ENCODE measurements around the gene ADGRG4.
"Not testable (repeated sequence)": the region's sequence is repeated elsewhere in the genome, so short reads cannot be mapped to it uniquely, and the experiment has no call there.

ADGRG4 gene

GRCh38 chrX:136380010-136380769 is 79.4 kb downstream of the ADGRG4 start:
- FAIRE-seq (peak; percentile 33), DNase-seq (ENCODE audit: extremely low spot score, insufficient read length, low read depth) (no peak)

- FAIRE-seq: no peak
- no peak for DNase-seq (ENCODE audit: extremely low spot score, insufficient read length, low read depth)
These were observed 85.4 kb downstream of the ADGRG4 start for GRCh38 chrX:136386173-136386572.

GRCh38 chrX:136386826-136387225 is 86.1 kb downstream of the ADGRG4 start:
- FAIRE-seq (no peak), DNase-seq (ENCODE audit: extremely low spot score, insufficient read length, low read depth) (no peak)

- no peak for DNase-seq (ENCODE audit: extremely low spot score, insufficient read length, low read depth)
- no peak for FAIRE-seq
These were observed 87.3 kb downstream of the ADGRG4 start for GRCh38 chrX:136387951-136388502.

- DNase-seq (ENCODE audit: extremely low spot score, insufficient read length, low read depth): no peak
- FAIRE-seq: no peak
These were observed 90.2 kb downstream of the ADGRG4 start for GRCh38 chrX:136390921-136391320.

GRCh38 chrX:136395271-136395670 is 94.5 kb downstream of the ADGRG4 start:
- FAIRE-seq (no peak), DNase-seq (ENCODE audit: extremely low spot score, insufficient read length, low read depth) (no peak)

GRCh38 chrX:136397001-136397400 is 96.2 kb downstream of the ADGRG4 start:
- FAIRE-seq: no peak
- no peak for DNase-seq (ENCODE audit: extremely low spot score, insufficient read length, low read depth)

GRCh38 chrX:136405126-136405525 is 104.4 kb downstream of the ADGRG4 start:
- no peak for FAIRE-seq

GRCh38 chrX:136417806-136418205 is 117.0 kb downstream of the ADGRG4 start:
- FAIRE-seq (peak; percentile 64), DNase-seq (ENCODE audit: extremely low spot score, insufficient read length, low read depth) (no peak)

More at GRCh38 chrX:136405126-136405525, 104.4 kb downstream of the ADGRG4 start:
- no peak for DNase-seq (ENCODE audit: extremely low spot score, insufficient read length, low read depth)

- FAIRE-seq (no peak), DNase-seq (ENCODE audit: extremely low spot score, insufficient read length, low read depth) (no peak)
These were observed 120.6 kb downstream of the ADGRG4 start for GRCh38 chrX:136421338-136421737.

- no peak for FAIRE-seq
These were observed 123.0 kb downstream of the ADGRG4 start for GRCh38 chrX:136423724-136424123.

GRCh38 chrX:136425996-136426395 is 125.2 kb downstream of the ADGRG4 start:
- FAIRE-seq (no peak), DNase-seq (ENCODE audit: extremely low spot score, insufficient read length, low read depth) (no peak)

More at GRCh38 chrX:136423724-136424123, 123.0 kb downstream of the ADGRG4 start:
- DNase-seq (ENCODE audit: extremely low spot score, insufficient read length, low read depth): no peak

- no peak for DNase-seq (ENCODE audit: extremely low spot score, insufficient read length, low read depth)
- FAIRE-seq: no peak
These were observed 130.9 kb downstream of the ADGRG4 start for GRCh38 chrX:136431625-136432024.

GRCh38 chrX:136437774-136438173 is 137.0 kb downstream of the ADGRG4 start:
- FAIRE-seq: no peak

GRCh38 chrX:136438192-136438591 is 137.4 kb downstream of the ADGRG4 start:
- FAIRE-seq (no peak), DNase-seq (ENCODE audit: extremely low spot score, insufficient read length, low read depth) (no peak)

More at GRCh38 chrX:136437774-136438173, 137.0 kb downstream of the ADGRG4 start:
- DNase-seq (ENCODE audit: extremely low spot score, insufficient read length, low read depth): no peak

- not testable (repeated sequence) for DNase-seq (ENCODE audit: extremely low spot score, insufficient read length, low read depth); FAIRE-seq
These were observed 144.9 kb downstream of the ADGRG4 start for GRCh38 chrX:136445674-136446073.

- DNase-seq (ENCODE audit: extremely low spot score, insufficient read length, low read depth) (no peak), FAIRE-seq (no peak)
These were observed 145.4 kb downstream of the ADGRG4 start for GRCh38 chrX:136446208-136446607.

- FAIRE-seq (no peak), DNase-seq (ENCODE audit: extremely low spot score, insufficient read length, low read depth) (no peak)
These were observed 146.5 kb downstream of the ADGRG4 start for GRCh38 chrX:136447308-136447707.

GRCh38 chrX:136447968-136448367 is 147.2 kb downstream of the ADGRG4 start:
- no peak for DNase-seq (ENCODE audit: extremely low spot score, insufficient read length, low read depth)
- FAIRE-seq: no peak

GRCh38 chrX:136450050-136450830 is 149.5 kb downstream of the ADGRG4 start:
- FAIRE-seq: no peak
- DNase-seq (ENCODE audit: extremely low spot score, insufficient read length, low read depth): no peak

- FAIRE-seq: no peak
These were observed 151.9 kb downstream of the ADGRG4 start for GRCh38 chrX:136452614-136453013.

More at GRCh38 chrX:136452614-136453013, 151.9 kb downstream of the ADGRG4 start:
- DNase-seq (ENCODE audit: extremely low spot score, insufficient read length, low read depth): no peak
